HepG2 (cell line): ENCODE data around the gene ZNRD2. TPM values are rescaled to one million over a fixed set of nuclear protein-coding genes. Genes with fewer than 3 reads are reported as not detected.

Experiments
- CSRNP1 ChIP-seq: sonication (generic); formaldehyde crosslinking; IDR thresholded peaks from 2 replicates; pipeline ENCODE4 v1.8.1; 2023; ENCODE audit warnings: mild to moderate bottlenecking, missing genetic modification reagents
- POLR2AphosphoS2 ChIP-seq: IDR thresholded peaks from 2 replicates; pipeline ENCODE4 v1.6.1; 2011; ENCODE audit warnings: low read depth, low read length, improper control_type of control experiment
- SPEN ChIP-seq: sonication (generic); formaldehyde crosslinking; IDR thresholded peaks from 2 replicates; pipeline ENCODE4 v1.5.1; 2020; ENCODE audit warnings: low read depth, mild to moderate bottlenecking, missing genetic modification reagents
- ZBTB34 ChIP-seq: sonication (generic); formaldehyde crosslinking; IDR thresholded peaks from 2 replicates; pipeline ENCODE4 v1.8.0; 2022; ENCODE audit warnings: mild to moderate bottlenecking, missing genetic modification reagents
- ZBTB40 ChIP-seq, 2 experiments: fragments of 450-650 bp in 1 of 2; sonication (generic) in 1 of 2; formaldehyde crosslinking in 1 of 2; IDR thresholded peaks; 2 replicates each; pipeline versions ENCODE4 v1.6.1 to v1.8.0; 2016 to 2022; ENCODE audit warnings: antibody characterized with exemption in 1 of 2, mild to moderate bottlenecking in 1 of 2, missing genetic modification reagents in 1 of 2
- ZC3H13 ChIP-seq: sonication (generic); formaldehyde crosslinking; IDR thresholded peaks from 2 replicates; pipeline ENCODE4 v1.8.1; 2023; ENCODE audit warnings: mild to moderate bottlenecking, missing genetic modification reagents, moderate library complexity
- ZNF646 ChIP-seq: sonication (generic); formaldehyde crosslinking; IDR thresholded peaks from 2 replicates; pipeline ENCODE4 v1.9.0; 2021; ENCODE audit warnings: mild to moderate bottlenecking, missing genetic modification reagents
- polyA plus RNA-seq, 8 experiments: library from polyadenylated mRNA; depleted of rRNA in 3 of 8; stranded (reverse) in 7 of 8; unstranded in 1 of 8; fragments of >200 nt; fragmentation: Illumina TruSeq in 4 of 8; extraction: Trizol in 4 of 8; gene quantifications; 2 replicates each; pipeline versions ENCODE4 v1.2.1 to v1.2.3, GENCODE V29; 2011 to 2016; ENCODE audit warnings: low read depth in 4 of 8, missing spikeins in 1 of 8, mixed read lengths in 1 of 8; ENCODE audit not compliant: insufficient read depth in 1 of 8
- total RNA-seq, 5 experiments: library from RNA; depleted of rRNA; stranded (reverse); fragments of >200 nt; fragmentation: Illumina TruSeq; extraction: Trizol; gene quantifications; 2 replicates each; pipeline ENCODE4 v1.2.3, GENCODE V29; 2016; ENCODE audit warnings: low read depth in 1 of 5

Gene ZNRD2
- total and polyA plus RNA-seq, 2 of the 13 experiments (the other 11 are each of a cell fraction or from before 2014, with no cell fraction given) = 29.2 to 34.0 TPM

- no peak for TF ChIP-seq ZBTB40 (IDR thresholded peaks at IDR 0.05)
- TF ChIP-seq ZBTB40 (CRISPR knock-in tag; IDR thresholded peaks at IDR 0.05) = no peak
- no peak for TF ChIP-seq ZC3H13 (CRISPR knock-in tag)
- TF ChIP-seq ZNF646 = no peak
- no peak; the same call in 1 of the 2 replicates for TF ChIP-seq POLR2AphosphoS2
- TF ChIP-seq CSRNP1 = 0 out of 2 replicates have a peak, but pooled peaks have one; percentile 40
- TF ChIP-seq ZBTB34 (CRISPR knock-in tag) = no peak
- peak; percentile 41 for TF ChIP-seq SPEN
Measured at GRCh38 chr11:65615950-65616574, 45.8 kb downstream of the ZNRD2 start (continued).
